GM19395 (cell line): ENCODE measurements around the gene SMCO2.
"Not testable (repeated sequence)": the region's sequence is repeated elsewhere in the genome, so short reads cannot be mapped to it uniquely, and the experiment has no call there.

ENCODE experiments used
- ATAC-seq: cut with Tn5 transposase; IDR thresholded peaks from one replicate; pipeline ENCODE4 v1.9.1; 2021; ENCODE audit warnings: mild to moderate bottlenecking, moderate library complexity; ENCODE audit not compliant: unreplicated experiment

SMCO2 gene

GRCh38 chr12:27523642-27524493, 77.3 kb downstream of the SMCO2 start, which contains the start of gene PPFIBP1:
Gene PPFIBP1 (plus strand): TSS chr12:27524206. CDS start chr12:27633397, 109,191 bp downstream.
- peak; percentile 97 for ATAC-seq

DNA sequence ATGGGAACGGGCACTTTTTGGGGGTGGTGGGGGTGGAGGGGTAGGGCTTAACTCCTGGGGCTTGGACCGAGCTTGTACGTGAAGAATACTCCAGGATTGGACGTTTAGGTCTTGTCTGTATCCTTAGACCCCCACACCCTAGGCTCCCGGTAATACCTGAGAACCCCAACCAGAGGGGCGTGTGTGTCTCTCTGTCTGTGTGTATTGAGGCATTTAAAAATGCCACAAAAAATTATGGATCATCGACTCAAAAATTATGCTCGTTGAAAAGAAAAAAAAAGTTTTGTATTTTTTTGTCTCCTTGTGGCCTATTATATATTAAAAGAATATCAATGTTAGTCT, 77.9 kb downstream of the SMCO2 start:
- peak; percentile 1 for ATAC-seq

DNA sequence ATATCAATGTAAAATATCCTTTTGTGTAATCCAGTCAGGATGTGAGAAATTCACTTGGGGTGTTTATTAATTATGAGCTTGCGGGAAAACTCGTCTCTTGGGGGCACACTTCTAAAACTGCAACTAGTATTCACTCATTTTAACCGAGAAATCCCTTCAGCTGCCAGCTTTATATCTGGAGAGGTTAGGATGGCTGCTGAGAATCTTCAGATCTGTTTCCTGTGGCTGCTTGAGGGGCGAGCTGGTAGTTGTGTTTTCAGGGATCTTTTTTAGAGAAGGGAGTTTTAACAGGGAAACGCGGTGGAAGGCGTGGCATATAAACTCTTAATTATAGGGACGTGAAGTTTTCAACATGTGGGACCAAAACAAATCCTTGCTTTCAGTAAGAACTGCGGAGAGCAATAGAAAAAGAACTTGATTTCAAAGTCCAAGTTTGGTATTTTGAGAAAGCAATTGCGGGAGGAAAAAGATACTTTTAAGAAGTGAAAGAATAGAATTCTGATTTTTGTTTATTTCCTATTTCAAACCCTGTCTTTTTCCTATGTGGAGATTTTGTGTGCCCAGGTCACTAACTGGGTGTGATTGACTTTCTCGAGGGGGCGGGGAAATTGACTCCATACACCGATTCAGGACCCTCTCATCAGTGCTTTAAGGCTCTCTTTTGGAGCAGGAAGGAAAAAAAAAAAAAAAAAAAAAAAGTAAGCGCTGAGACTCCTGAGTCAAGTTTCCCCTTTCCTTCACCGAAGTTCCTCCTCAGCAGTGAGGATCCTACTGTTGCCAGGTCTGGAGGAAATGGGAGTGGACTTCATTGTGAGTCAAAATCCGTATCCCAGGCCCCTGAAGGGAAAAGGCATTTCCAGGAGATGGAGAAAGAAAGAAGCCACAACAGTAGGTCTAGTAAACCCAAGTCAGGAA, 78.6 kb downstream of the SMCO2 start:
- no peak for ATAC-seq

DNA sequence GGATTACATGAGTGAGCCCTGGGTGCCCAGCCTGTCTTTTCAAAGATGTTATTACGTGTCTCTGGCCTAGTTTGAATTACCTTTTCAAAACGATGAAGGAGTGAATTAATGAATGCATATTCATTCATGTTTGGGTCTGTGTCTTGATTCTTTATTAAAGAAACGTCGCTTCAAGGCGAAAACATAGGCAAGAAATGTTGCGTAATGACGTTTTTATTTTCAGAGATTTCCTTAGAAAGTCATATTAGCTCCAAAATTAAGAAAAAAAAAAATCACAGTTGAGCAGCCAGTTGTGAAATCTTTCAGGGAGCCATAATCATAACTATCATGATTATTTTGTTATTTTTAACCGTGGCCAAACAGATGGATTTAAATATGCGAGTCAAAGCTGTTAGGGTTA, 81.0 kb downstream of the SMCO2 start:
- ATAC-seq: no peak

- ATAC-seq: no peak
These were observed 82.3 kb downstream of the SMCO2 start for GRCh38 chr12:27528788-27529187.

- no peak for ATAC-seq
These were observed 83.8 kb downstream of the SMCO2 start for GRCh38 chr12:27530157-27530922.

DNA sequence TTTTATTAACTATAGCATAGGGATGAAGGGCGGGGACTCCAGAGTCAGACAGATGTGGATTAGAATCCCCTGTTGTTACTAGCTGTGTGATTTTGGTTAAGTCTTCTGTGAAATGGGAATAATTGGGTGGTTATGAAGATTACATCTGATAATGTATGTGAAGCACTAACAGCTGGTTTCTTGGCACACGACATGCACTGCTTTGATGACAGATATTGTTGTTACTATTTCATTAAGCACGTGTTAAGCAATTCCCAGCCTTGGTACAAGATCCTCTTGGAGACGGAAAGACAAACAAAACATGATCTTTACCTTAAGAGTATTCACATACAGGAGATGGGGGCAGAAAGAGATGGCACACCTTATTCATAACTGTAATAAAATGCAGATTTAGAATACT, 85.4 kb downstream of the SMCO2 start:
- ATAC-seq: no peak

DNA sequence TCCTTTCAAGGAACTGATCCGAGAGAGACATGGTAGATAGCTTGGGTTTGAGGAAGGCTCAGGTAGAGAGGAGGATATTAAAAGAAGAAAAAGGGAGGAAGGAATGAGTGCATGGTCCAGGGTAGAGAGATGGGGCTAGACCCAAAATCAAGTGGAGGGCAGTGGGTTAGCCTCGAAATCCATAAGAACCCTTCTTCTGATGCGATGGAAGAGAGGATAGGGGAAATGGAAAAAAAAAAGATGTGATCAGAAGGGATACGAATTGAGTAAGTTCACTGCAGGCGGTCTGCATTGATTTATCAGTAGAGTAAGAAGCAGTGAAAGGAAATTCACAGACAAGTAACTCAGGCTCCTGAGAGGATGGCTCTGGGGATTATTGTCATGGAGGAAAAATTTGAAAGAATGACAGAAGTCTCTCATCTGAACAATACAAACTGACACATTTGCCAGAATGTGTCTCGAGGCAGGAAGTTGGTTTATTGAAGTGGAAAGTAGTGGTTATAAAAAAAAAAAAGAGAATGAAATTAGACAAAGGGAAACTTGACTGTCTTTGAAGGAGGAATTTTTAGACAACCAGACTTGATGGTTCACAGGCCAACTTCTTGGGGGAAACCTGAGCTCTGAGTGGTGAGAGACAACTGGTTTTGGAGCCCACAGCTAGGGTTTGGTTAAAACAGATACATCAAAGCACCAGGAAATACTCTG, 87.7 kb downstream of the SMCO2 start:
- peak; percentile 66 for ATAC-seq

- peak; percentile 34 for ATAC-seq
These were observed 88.2 kb downstream of the SMCO2 start for GRCh38 chr12:27534765-27535161.

DNA sequence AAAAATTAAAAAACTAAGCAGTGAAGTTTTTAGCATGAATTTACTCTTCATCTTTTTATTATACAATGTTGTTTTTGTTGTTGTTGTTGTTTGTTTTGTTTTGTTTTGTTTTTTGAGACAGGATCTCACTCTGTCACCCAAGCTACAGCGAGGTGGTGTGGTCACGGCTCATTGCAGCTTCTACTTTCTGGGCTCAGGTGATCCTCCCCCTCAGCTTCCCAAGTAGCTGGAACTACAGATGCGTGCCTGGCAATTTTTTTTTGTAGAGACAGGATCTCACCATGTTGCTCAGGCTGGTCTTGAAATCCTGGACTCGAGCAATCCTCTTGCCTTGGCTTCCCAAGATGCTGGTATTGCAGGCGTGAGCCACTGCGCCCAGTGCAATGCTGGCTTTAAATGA, 88.8 kb downstream of the SMCO2 start:
- no peak for ATAC-seq

DNA sequence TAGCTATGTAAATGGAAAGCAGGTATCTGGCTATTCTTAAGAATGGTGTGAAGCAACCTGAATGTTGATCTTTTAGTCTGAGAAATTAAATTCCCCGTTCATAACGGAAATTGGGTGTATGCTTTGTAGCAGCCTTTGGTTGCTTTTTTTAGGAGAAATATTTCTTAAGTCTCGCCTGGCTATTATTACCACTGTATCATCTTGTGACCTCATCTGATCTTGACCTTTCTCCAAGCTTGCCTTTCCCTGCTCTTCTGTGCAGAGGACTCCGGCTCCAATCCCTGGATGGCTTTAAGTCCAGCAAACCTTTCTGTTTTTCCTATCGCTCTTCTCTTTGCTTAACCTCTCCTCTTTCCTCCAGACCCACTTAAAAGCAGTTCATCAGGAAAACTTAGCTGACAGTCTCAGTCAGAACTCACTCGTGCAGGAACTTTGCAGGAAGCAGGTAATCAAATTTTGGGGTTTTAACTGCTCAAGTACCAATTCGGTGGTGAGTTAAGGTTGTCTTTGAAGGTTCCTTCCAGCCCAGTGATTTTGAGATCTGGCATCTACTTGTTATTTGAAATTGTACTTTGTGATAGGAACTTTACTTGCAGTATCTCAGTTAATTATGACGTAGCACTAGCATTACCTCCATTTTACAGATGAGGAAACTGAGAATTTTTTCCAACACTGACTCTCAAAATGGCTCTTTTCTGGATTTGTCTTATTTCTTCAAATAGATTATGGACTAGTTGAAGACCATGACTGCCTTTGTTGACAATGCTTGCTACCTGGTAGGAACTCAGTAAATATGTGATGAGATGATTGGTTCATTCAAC, 91.5 kb downstream of the SMCO2 start:
- ATAC-seq: no peak

DNA sequence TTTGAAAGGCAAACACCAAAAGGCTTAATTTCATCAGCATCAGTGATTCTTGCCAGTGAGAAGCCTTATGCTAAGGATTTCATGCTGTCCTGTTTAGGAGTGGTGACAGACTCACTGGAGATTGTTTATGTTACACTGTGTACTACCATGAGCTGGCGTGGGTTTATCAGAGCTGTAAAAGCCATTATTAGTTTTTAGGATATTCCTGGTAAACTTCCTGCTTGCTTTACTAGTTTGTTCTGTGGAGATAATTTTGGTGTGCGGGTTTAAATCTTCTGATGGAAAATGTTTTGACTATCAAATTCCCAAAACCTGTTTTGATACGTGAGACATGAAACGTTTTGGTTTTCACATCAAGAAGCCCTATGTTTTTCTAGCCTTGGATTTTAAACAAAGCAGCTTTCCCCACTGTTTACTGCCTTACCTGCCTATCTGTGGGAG, 92.7 kb downstream of the SMCO2 start:
- ATAC-seq: no peak

- ATAC-seq: no peak
These were observed 94.6 kb downstream of the SMCO2 start for GRCh38 chr12:27541031-27541719.

DNA sequence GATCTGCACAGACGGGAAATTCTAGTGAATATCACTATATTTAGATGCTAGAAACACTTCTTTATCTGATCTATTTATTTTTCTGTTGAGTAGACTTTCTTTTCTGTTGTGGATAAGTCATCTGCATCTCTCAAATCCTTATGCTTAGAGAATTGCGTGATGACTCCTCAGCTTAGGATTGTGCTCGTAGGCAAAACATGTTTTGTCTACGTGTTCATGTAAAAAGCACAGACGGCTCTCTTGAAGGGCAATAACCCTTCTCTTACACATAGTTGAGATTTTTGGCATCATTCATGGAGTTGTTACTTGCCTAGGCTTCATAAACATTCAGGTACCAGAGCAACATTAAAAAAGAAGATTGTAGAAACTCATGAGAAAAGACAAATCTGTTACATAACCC, 96.1 kb downstream of the SMCO2 start:
- no peak for ATAC-seq

GRCh38 chr12:27544858-27545257, 98.3 kb downstream of the SMCO2 start:
- not testable (repeated sequence) for ATAC-seq

DNA sequence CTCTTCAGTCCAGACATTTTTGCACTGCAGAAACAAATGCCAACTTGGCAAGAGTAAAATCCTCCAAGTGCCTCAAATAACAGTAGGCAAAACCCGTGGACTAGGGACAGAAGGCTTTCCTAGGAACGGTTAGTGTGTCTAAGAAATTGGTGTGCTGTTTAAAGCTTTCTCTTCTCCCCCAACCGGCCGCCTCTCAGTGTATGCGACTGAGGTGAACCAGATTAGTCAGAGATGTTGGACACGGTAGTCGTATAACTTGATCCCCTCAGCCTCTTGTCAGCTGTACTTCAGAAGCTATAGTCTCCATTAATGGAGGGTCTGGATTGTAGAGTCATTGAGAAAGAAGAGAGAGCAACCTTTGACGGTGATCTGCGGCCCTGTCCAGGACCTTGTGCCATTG, 99.1 kb downstream of the SMCO2 start:
- no peak for ATAC-seq

DNA sequence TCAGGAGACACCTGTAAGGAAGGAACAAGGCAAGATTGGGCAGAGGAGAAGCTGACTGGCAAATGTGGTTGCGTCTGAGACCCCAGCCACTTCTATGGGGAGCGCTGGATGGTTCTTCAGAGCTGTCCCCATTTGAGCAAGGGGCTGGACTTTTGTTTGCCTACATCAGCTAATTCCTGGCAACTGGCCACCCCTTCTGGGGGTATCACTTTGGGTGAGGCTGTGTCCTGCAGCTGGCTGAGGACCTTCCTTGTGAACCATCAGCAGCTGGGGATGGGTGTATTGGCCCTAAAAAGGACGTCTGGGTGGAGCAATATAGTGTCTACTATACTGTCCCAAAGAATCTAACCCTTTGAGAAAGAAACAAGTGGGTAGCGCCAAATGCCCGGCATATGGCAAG, 101.1 kb downstream of the SMCO2 start:
- ATAC-seq: no peak

DNA sequence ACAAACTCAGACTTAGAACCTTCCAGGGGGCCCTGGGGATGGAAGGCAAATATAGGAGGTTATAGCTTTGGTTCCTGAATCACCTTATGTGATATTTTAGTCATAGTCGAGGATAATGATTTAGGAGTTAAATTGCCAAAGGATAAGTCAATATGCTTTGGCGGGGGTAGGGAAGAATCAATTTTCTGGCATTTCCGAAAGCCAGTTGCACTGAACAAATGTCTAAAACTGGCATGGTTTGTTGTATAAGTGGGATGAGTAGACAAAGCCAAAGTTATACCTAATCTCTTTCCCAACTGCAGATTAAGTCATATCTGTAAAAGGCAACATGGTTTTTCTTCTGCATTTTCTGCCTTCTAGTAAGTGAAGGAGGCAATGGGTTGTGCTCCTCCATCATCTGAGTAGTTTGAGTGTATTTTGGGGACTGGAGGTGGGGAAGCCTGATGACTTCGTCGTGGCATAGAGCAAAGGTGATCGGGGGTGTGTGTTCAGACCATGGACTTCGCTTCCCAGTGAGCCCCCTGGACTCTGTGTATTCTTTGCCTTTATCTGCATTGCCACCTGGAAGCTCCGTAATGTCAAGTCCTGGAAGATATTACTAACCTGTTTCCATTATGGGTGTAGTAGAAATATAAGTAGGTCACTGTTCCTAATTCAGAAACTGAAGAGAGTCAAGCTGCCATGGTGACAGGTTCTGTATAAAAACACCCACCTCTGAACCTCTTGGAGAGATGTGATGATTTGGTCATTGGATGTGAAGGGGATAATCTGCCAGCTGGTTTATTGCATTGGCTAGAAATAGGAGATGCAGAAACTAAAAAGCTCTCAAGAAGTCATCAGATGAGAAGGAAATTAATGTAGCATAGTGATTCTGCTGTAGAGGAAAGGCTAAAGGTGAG, 102.0 kb downstream of the SMCO2 start:
- no peak for ATAC-seq
